GM12878 (cell line): ENCODE results near the gene DNAJC15. TPM values are rescaled to one million over a fixed set of nuclear protein-coding genes. Genes with fewer than 3 reads are reported as not detected.

Experiments used
- ATAC-seq: fragments of 200-7000 bp; cut with Tn5 transposase; 3 replicates; pipeline ENCODE4 v1.9.1; 2020; ENCODE audit warnings: mild to moderate bottlenecking, moderate library complexity
- BruUV-seq: library from RNA; stranded (reverse); fragments of 400-500 nt; replicated peaks from 2 replicates; lab custom pipeline; 2021; lab: Mats Ljungman, UMichigan
- CTCF ChIA-PET: fragments of 300-600 bp; sonication (Branson Sonifier 250); formaldehyde crosslinking; extraction: SDS; loops from one replicate; lab custom pipeline; 2021; ENCODE audit warnings: inconsistent platforms; lab: Yijun Ruan, JAX
- POLR2A ChIA-PET: fragments of 350-600 bp; formaldehyde crosslinking; extraction: SDS; loops from one replicate; lab custom pipeline; 2021; ENCODE audit warnings: inconsistent platforms; lab: Charles Lee
- RAD21 ChIA-PET: fragments of 300-600 bp; sonication (Branson Sonifier 250); formaldehyde crosslinking; loops from one replicate; lab custom pipeline; 2023; ENCODE audit warnings: antibody characterized with exemption; ENCODE audit not compliant: unreplicated experiment; lab: Charles Lee
- SMC1A ChIA-PET: fragments of 300-600 bp; sonication (Branson Sonifier 250); formaldehyde crosslinking; loops from one replicate; lab custom pipeline; 2023; ENCODE audit not compliant: unreplicated experiment, uncharacterized antibody; lab: Charles Lee
- DNase-seq: peaks from one replicate; pipeline ENCODE4 v3.0.0-alpha.2; 2011; ENCODE audit warnings: low read depth, low spot score
- FAIRE-seq: peaks from 3 replicates; lab custom pipeline; 2011; peaks lifted over from hg19 to GRCh38; lab: Jason Lieb, UNC
- H2AFZ ChIP-seq: 2 replicates; pipeline ENCODE4 v1.6.0; 2011; ENCODE audit warnings: low read depth, low read length, control low read depth; ENCODE audit not compliant: control insufficient read depth
- H3K27ac ChIP-seq: 2 replicates; pipeline ENCODE4 v1.5.1; 2011; ENCODE audit warnings: control low read depth; ENCODE audit not compliant: control insufficient read depth, insufficient read depth
- H3K27me3 ChIP-seq, 2 experiments: replicated peaks in 1 of 2; 2 replicates each; pipeline versions ENCODE4 v1.6.0 to v1.6.1; 2011; ENCODE audit warnings: low read length in 1 of 2; ENCODE audit not compliant: control insufficient read depth in 2 of 2, insufficient read depth in 2 of 2
- H3K36me3 ChIP-seq, 2 experiments: 2 replicates each; pipeline ENCODE4 v1.5.1; 2011; ENCODE audit warnings: low read length in 1 of 2; ENCODE audit not compliant: control insufficient read depth in 2 of 2, insufficient read depth in 2 of 2
- H3K4me1 ChIP-seq: 2 replicates; pipeline ENCODE4 v1.6.1; 2011; ENCODE audit warnings: mild to moderate bottlenecking, low read length, moderate library complexity, mixed read lengths; ENCODE audit not compliant: control insufficient read depth, insufficient read depth
- H3K4me2 ChIP-seq: 2 replicates; pipeline ENCODE4 v1.6.0; 2011; ENCODE audit warnings: control low read depth; ENCODE audit not compliant: control insufficient read depth, insufficient read depth
- H3K4me3 ChIP-seq: fragments of 200-600 bp; sonication (generic); 2 replicates; pipeline ENCODE4 v1.5.1; 2016
- H3K79me2 ChIP-seq: 2 replicates; pipeline ENCODE4 v1.6.0; 2011; ENCODE audit warnings: low read length; ENCODE audit not compliant: control insufficient read depth, insufficient read depth
- H3K9ac ChIP-seq: 2 replicates; pipeline ENCODE4 v1.8.0; 2011; ENCODE audit warnings: low read length, control low read depth, mixed read lengths; ENCODE audit not compliant: control insufficient read depth, insufficient read depth
- H3K9me3 ChIP-seq: replicated peaks from 3 replicates; pipeline ENCODE4 v1.5.1; 2011; ENCODE audit warnings: mild to moderate bottlenecking, low read length; ENCODE audit not compliant: control insufficient read depth, insufficient read depth
- H4K20me1 ChIP-seq: 2 replicates; pipeline ENCODE4 v1.6.0; 2011; ENCODE audit not compliant: control insufficient read depth, insufficient read depth
- BCL11A ChIP-seq: IDR thresholded peaks from 2 replicates; pipeline ENCODE4 v1.6.1; 2011; ENCODE audit warnings: low read depth, low read length
- DPF2 ChIP-seq: fragments of 450-650 bp; IDR thresholded peaks from 2 replicates; pipeline ENCODE4 v1.6.1; 2017; ENCODE audit warnings: mild to moderate bottlenecking
- FOXM1 ChIP-seq: IDR thresholded peaks from 2 replicates; pipeline ENCODE4 v1.6.1; 2012; ENCODE audit warnings: low read depth, mild to moderate bottlenecking, inconsistent platforms, low read length, moderate library complexity
- HDAC6 ChIP-seq: fragments of 200-600 bp; sonication (generic); IDR thresholded peaks from one replicate; pipeline ENCODE4 v1.8.0; 2017; ENCODE audit warnings: antibody characterized with exemption; ENCODE audit not compliant: unreplicated experiment
- PML ChIP-seq: IDR thresholded peaks from 2 replicates; pipeline ENCODE4 v1.6.1; 2012; ENCODE audit warnings: low read length, inconsistent platforms
- RAD51 ChIP-seq: fragments of 450-650 bp; IDR thresholded peaks from 2 replicates; pipeline ENCODE4 v1.6.1; 2016; ENCODE audit warnings: moderate library complexity, mild to moderate bottlenecking, inconsistent platforms
- RFX5 ChIP-seq: IDR thresholded peaks from 2 replicates; pipeline ENCODE4 v1.6.1; 2011; ENCODE audit warnings: low read depth, low read length, improper control_type of control experiment
- TCF3 ChIP-seq: IDR thresholded peaks from 2 replicates; pipeline ENCODE4 v1.6.1; 2012; ENCODE audit warnings: low read depth, mild to moderate bottlenecking, low read length, borderline replicate concordance; ENCODE audit not compliant: insufficient read depth
- WGBS: methylation state at CpG from one replicate; pipeline ENCODE4 v1.1.6; 2016; ENCODE audit warnings: low lambda C conversion rate; ENCODE audit not compliant: insufficient replicate concordance, insufficient coverage; ENCODE audit errors: missing lambda C conversion rate; 5-methylcytosine and 5-hydroxymethylcytosine counted together
- in situ Hi-C: fragments of 300-500 bp; cut with MboI; formaldehyde crosslinking; loops from 9 replicates; pipeline ENCODE4 v1.14.3; 2018; ENCODE audit warnings: mixed read lengths
- intact Hi-C: fragments of 100-400 bp; cut with micrococcal nuclease; formaldehyde crosslinking; loops from one replicate; pipeline ENCODE4 v1.14.2; 2022; ENCODE audit not compliant: unreplicated experiment
- polyA plus RNA-seq, 11 experiments: library from polyadenylated mRNA; depleted of rRNA in 4 of 11; unstranded in 6 of 11; stranded (reverse) in 5 of 11; fragments of >200 nt; fragmentation: Nextera tagmentation in 4 of 11; fragmentation: Illumina TruSeq in 1 of 11; extraction: Ambion mirVana in 4 of 11; extraction: Trizol in 1 of 11; gene quantifications; 1 replicate in 1 of 11; 2 replicates in 10 of 11; pipeline versions ENCODE4 v1.2.1 to v1.2.3, GENCODE V29; 2011 to 2016; ENCODE audit warnings: inconsistent platforms in 2 of 11, missing spikeins in 2 of 11, low read depth in 1 of 11
- total RNA-seq, 4 experiments: library from RNA; depleted of rRNA in 3 of 4; stranded (reverse); fragments of >200 nt in 3 of 4; fragmentation: Illumina TruSeq in 1 of 4; extraction: Trizol in 1 of 4; gene quantifications; 2 replicates each; pipeline versions ENCODE4 v1.2.1 to v1.2.3, GENCODE V29; 2013 to 2021
- TF ChIP-seq, protein P1 (sequence below): IDR thresholded peaks from 2 replicates; pipeline ENCODE4 v1.6.1; 2012; ENCODE audit warnings: low read depth, low read length, improper control_type of control experiment
- TF ChIP-seq, protein P2 (sequence below): fragments of 150-350 bp; IDR thresholded peaks from 2 replicates; pipeline ENCODE4 v1.6.1; 2014; ENCODE audit warnings: mild to moderate bottlenecking, low read depth, low read length
- TF ChIP-seq, protein P3 (sequence below): fragments of 450-650 bp; IDR thresholded peaks from 2 replicates; pipeline ENCODE4 v1.6.1; 2017; ENCODE audit warnings: mild to moderate bottlenecking, moderate library complexity

Gene DNAJC15
- total and polyA plus RNA-seq, 10 of the 15 experiments (the other 5 are each of a cell fraction or from before 2014, with no cell fraction given) = 13.1 to 104 (median 54.4) TPM

DNA sequence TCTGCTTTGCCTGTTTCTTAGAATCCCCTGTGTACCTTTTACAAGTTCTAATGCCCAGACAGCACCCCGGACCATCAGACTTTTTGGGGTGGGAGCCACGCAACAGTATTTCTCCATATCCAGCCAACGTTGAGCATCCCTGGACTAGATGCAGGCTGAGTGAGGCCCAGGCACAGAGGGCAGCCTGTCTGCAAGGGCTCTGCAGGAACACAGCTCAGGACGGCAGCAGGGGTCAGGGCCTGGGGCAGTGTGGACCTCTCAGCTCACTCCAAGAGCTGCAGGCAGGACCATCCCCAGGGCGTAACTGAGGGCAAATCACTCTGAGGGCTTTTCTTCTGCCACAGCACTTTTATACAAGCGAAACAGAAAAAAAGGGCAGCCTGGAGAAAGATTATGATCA, 95.8 kb downstream of the DNAJC15 start:
- ChIA-PET SMC1A (no interaction called here), POLR2A (no interaction called here), RAD21 (no interaction called here), CTCF (interaction anchor here (0.8 kb wide), 1 partner anchor 34 kb away, joined by 3 read pairs; no protein-coding TSS in a partner anchor)
- intact Hi-C loops = no loop called here
- Histone ChIP-seq H3K4me2 (no peak overlapping the region), H4K20me1 (no peaks in the 10 kb centered on the region), H2AFZ (no peak overlapping the region), H3K79me2 (no peaks in the 10 kb centered on the region), H3K27ac (no peak overlapping the region), H3K4me1 (no peaks in the 10 kb centered on the region), H3K36me3 (no peaks in the 10 kb centered on the region), H3K4me3 (no peak overlapping the region), H3K27me3 (no peaks in the 10 kb centered on the region), H3K9me3 (no peaks in the 10 kb centered on the region), H3K9ac (no peak overlapping the region)
- no peak for TF ChIP-seq BCL11A
- TF ChIP-seq PML = no peak
- TF ChIP-seq HDAC6 = no peak
- no peak for TF ChIP-seq RFX5
- no peak for DNase-seq
- FAIRE-seq = no peak
- in situ Hi-C loops = no loop called here
- 63% methylated on average over 6 of the region's 6 CpGs for WGBS
- no TSS peak for BruUV-seq
- no peak for ATAC-seq

DNA sequence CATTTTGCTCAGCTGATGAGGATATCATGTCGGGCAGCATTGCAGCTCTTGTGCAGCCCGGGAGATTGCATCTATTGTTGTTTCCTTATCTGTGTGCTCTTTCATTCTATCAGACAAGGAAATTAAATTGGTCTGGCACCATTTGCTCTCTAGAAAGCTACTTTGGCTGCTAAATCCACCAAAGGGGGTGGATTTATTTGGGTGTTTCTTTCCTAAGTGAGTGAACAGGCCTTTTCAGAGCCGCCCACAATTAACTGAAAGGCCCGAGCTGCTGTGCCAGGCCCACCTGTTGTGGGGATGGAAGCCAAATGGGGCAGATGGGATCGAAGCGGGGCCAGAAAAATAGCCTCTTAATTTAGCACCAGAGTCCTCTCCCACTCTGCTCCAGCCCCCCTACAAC, 99.4 kb downstream of the DNAJC15 start:
- Histone ChIP-seq H2AFZ (no peak overlapping the region), H3K27ac (no peak overlapping the region), H4K20me1 (no peaks in the 10 kb centered on the region), H3K4me3 (no peak overlapping the region), H3K36me3 (no peaks in the 10 kb centered on the region), H3K9ac (no peak overlapping the region), H3K4me2 (no peak overlapping the region), H3K4me1 (0 out of 2 replicates have a peak, but pooled peaks cover 3% of the 10 kb centered on the region), H3K9me3 (no peaks in the 10 kb centered on the region), H3K79me2 (no peaks in the 10 kb centered on the region), H3K27me3 (no peaks in the 10 kb centered on the region)
- BruUV-seq = no TSS peak
- 36% methylated on average over 6 of the region's 6 CpGs for WGBS
- ChIA-PET CTCF (no interaction called here), POLR2A (no interaction called here), SMC1A (no interaction called here), RAD21 (interaction anchor here (1.2 kb wide), 1 partner anchor 9 kb away, joined by 5 read pairs; no protein-coding TSS in a partner anchor)
- ATAC-seq (no peak), FAIRE-seq (no peak), DNase-seq (no peak)
- intact Hi-C loops = no loop called here
- in situ Hi-C loops = no loop called here
- TF ChIP-seq, protein P1, sequence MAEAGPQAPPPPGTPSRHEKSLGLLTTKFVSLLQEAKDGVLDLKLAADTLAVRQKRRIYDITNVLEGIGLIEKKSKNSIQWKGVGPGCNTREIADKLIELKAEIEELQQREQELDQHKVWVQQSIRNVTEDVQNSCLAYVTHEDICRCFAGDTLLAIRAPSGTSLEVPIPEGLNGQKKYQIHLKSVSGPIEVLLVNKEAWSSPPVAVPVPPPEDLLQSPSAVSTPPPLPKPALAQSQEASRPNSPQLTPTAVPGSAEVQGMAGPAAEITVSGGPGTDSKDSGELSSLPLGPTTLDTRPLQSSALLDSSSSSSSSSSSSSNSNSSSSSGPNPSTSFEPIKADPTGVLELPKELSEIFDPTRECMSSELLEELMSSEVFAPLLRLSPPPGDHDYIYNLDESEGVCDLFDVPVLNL = no peak
- TF ChIP-seq, protein P2, sequence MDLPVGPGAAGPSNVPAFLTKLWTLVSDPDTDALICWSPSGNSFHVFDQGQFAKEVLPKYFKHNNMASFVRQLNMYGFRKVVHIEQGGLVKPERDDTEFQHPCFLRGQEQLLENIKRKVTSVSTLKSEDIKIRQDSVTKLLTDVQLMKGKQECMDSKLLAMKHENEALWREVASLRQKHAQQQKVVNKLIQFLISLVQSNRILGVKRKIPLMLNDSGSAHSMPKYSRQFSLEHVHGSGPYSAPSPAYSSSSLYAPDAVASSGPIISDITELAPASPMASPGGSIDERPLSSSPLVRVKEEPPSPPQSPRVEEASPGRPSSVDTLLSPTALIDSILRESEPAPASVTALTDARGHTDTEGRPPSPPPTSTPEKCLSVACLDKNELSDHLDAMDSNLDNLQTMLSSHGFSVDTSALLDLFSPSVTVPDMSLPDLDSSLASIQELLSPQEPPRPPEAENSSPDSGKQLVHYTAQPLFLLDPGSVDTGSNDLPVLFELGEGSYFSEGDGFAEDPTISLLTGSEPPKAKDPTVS = no peak
- no peak for TF ChIP-seq FOXM1
- TF ChIP-seq RAD51 = no peak
- no peak for TF ChIP-seq DPF2
- no peak for TF ChIP-seq PML
- TF ChIP-seq, protein P3, sequence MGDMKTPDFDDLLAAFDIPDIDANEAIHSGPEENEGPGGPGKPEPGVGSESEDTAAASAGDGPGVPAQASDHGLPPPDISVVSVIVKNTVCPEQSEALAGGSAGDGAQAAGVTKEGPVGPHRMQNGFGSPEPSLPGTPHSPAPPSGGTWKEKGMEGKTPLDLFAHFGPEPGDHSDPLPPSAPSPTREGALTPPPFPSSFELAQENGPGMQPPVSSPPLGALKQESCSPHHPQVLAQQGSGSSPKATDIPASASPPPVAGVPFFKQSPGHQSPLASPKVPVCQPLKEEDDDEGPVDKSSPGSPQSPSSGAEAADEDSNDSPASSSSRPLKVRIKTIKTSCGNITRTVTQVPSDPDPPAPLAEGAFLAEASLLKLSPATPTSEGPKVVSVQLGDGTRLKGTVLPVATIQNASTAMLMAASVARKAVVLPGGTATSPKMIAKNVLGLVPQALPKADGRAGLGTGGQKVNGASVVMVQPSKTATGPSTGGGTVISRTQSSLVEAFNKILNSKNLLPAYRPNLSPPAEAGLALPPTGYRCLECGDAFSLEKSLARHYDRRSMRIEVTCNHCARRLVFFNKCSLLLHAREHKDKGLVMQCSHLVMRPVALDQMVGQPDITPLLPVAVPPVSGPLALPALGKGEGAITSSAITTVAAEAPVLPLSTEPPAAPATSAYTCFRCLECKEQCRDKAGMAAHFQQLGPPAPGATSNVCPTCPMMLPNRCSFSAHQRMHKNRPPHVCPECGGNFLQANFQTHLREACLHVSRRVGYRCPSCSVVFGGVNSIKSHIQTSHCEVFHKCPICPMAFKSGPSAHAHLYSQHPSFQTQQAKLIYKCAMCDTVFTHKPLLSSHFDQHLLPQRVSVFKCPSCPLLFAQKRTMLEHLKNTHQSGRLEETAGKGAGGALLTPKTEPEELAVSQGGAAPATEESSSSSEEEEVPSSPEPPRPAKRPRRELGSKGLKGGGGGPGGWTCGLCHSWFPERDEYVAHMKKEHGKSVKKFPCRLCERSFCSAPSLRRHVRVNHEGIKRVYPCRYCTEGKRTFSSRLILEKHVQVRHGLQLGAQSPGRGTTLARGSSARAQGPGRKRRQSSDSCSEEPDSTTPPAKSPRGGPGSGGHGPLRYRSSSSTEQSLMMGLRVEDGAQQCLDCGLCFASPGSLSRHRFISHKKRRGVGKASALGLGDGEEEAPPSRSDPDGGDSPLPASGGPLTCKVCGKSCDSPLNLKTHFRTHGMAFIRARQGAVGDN = no peak
- TF ChIP-seq TCF3 = no peak
